GM12864 (cell line): ENCODE data around the gene ATP2B1.

ENCODE experiments used
- DNase-seq: peaks from one replicate; pipeline ENCODE4 v3.0.0-alpha.2; 2011; ENCODE audit warnings: low read depth
- H3K4me3 ChIP-seq: 2 replicates; pipeline ENCODE4 v1.5.1; 2011; ENCODE audit warnings: mild to moderate bottlenecking, low read depth, low read length, control low read depth
- TF ChIP-seq, protein P1 (sequence below): IDR thresholded peaks from 2 replicates; pipeline ENCODE4 v1.5.1; 2011; ENCODE audit warnings: low read depth, mild to moderate bottlenecking, moderate library complexity, low read length, control low read depth, inconsistent platforms; ENCODE audit errors: missing control alignments

The ATP2B1 gene

DNA sequence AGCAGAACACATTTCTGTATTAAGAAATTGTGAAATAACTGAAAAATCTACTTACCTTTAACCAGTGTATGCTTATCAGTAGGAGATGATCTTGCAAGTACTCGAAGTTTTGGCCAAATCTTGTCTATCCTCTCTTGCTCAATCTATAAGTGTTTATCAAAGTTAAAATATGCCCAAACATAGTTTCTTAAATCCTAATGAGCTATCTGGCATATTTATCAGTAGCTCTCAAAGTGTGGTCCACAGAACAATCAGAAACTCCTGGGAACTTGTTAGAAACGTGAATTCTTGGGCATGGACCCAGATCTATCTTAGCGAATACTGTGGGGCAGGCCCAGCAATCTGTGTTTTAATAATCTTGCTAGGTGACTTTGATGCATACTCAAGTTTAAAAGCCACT is 98.3 kb downstream of the ATP2B1 start:
- no peak overlapping the region for H3K4me3 ChIP-seq
- TF ChIP-seq, protein P1, sequence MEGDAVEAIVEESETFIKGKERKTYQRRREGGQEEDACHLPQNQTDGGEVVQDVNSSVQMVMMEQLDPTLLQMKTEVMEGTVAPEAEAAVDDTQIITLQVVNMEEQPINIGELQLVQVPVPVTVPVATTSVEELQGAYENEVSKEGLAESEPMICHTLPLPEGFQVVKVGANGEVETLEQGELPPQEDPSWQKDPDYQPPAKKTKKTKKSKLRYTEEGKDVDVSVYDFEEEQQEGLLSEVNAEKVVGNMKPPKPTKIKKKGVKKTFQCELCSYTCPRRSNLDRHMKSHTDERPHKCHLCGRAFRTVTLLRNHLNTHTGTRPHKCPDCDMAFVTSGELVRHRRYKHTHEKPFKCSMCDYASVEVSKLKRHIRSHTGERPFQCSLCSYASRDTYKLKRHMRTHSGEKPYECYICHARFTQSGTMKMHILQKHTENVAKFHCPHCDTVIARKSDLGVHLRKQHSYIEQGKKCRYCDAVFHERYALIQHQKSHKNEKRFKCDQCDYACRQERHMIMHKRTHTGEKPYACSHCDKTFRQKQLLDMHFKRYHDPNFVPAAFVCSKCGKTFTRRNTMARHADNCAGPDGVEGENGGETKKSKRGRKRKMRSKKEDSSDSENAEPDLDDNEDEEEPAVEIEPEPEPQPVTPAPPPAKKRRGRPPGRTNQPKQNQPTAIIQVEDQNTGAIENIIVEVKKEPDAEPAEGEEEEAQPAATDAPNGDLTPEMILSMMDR: no peak
- DNase-seq: no peak

DNA sequence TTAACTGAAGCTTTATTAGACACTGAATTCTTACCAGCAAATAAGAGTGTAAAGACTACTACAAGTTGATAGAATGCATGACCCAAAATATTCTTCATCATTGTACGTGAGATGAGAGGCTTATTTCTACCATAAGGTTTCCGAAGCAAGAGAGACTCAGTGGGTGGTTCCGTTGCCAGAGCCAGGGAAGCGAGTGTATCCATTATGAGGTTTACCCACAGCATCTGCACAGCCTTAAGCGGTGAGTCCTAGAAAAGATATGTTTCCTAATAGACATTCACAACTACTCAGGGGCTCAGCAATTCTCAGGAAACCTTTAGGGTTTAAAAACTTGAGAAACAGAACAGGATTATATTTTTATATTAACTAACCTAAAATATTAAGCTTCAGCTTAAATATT is 105.0 kb downstream of the ATP2B1 start:
- TF ChIP-seq, protein P1: no peak
- no peak overlapping the region for H3K4me3 ChIP-seq
- DNase-seq: no peak

DNA sequence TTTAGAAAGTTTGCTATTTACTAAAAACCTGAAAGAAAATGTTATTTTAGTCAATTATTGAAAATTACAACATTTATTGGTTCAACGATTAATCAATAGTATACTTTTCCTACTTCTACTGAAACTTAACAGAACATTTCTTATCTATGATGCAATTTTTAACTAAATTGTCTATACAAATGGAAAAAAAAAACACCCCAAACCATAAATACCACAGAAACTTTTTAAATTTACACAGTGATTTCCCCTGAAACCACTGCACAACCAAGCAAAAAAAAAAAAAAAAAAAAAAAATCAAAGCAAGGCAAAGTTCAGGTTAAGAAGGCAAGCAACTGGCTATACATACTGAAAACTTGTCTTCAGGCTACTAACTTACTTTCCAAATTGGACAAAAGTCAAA is 110.9 kb downstream of the ATP2B1 start:
- peak; percentile 42 for DNase-seq
- H3K4me3 ChIP-seq: no peak overlapping the region
- TF ChIP-seq, protein P1: no peak

DNA sequence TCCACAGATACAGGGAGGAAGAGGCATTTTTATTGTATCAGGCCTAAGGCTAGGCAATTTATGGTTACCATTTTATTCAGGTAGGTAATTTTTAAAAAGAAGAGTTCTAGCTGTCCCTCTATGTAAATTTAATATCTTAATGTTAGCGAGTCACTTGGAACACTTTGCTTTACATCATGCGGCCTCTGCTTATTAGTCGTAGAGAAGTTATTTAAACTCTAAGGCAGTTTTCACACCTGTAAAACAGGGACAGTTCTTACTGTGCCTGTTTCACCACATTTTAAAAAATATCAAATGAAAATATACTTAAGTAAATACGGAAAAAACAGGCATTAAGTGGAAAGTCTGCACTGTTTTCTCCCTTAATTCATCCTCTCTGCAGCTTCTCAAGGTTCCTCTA is 111.4 kb downstream of the ATP2B1 start:
- TF ChIP-seq, protein P1: no peak
- H3K4me3 ChIP-seq: no peak overlapping the region
- DNase-seq: no peak

DNA sequence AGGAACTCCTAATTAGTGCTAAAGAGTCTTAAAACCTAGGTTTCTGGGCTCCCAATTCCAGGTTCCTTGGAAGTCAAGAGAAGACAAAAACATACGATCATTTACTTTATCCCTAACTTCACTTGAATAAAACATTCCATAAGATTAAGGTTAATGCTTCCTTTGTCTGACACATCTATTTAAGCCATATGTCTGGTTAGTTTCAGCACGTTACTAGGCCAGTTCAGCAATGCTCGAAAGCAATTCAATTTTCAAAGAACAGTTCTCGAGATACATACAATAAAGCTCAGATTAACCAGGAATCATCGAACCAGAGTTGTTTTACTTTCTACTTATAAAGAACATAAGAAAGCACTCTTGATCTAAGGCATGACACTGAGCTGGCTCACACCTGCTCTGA is 114.8 kb downstream of the ATP2B1 start:
- DNase-seq: no peak
- no peak overlapping the region for H3K4me3 ChIP-seq
- TF ChIP-seq, protein P1: no peak

DNA sequence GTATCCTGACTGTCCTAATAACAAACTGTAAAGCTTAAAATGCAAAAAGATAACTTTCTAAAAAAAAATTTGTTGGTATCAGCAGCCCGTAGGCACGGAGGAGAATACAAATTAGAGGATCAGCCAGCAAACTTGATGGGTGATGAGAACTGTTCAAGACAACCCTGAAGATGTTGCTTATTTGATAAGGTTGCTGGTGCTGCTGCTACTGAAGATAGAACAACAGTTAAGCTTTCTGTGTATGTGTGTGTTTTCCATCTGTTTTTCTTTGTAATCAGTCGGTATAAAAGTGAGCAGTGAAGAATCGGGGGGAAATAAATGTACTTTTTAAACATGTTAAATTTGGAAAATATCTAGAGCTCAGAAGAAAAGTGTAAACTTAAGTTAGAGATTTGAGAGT is 115.4 kb downstream of the ATP2B1 start:
- H3K4me3 ChIP-seq: no peak overlapping the region
- DNase-seq: no peak
- TF ChIP-seq, protein P1: no peak

DNA sequence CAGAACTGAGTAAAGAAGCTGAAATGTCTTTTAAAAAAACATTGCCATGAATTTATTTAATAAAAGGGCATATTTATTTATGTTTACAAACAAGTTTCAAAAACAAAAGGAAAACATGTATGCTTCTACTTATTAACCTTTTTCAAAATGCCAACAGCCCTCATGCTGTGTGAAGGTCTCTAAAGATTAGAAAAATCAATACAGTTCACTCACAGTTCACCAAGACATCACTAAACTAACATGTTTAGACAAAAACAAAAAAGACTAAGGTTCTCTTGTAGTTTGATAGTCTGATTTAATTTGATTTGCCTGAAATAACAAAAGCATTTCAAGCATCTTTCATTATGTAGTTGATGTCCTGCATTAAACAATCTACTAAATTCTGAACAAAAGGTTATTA is 118.9 kb downstream of the ATP2B1 start:
- TF ChIP-seq, protein P1: no peak
- DNase-seq: no peak

More for the DNA sequence above, 118.9 kb downstream of the ATP2B1 start:
- H3K4me3 ChIP-seq: no peak overlapping the region
